Testis (tissue), 2 donors: Measurements from ENCODE around the gene MYL11.

Experiments
- POLR2A ChIP-seq: fragments of 450-650 bp; IDR thresholded peaks from one replicate; pipeline ENCODE4 v1.6.1; 2017; ENCODE audit warnings: antibody characterized with exemption, mild to moderate bottlenecking, moderate library complexity
- TF ChIP-seq, protein P1 (sequence below), 3 experiments: fragments of 450-650 bp in 2 of 3; fragments of 200-600 bp in 1 of 3; sonication (generic) in 1 of 3; IDR thresholded peaks; one replicate each; pipeline ENCODE4 v1.5.1; 2016 to 2019; ENCODE audit warnings: antibody characterized with exemption in 3 of 3, mild to moderate bottlenecking in 2 of 3, moderate library complexity in 1 of 3

DNA sequence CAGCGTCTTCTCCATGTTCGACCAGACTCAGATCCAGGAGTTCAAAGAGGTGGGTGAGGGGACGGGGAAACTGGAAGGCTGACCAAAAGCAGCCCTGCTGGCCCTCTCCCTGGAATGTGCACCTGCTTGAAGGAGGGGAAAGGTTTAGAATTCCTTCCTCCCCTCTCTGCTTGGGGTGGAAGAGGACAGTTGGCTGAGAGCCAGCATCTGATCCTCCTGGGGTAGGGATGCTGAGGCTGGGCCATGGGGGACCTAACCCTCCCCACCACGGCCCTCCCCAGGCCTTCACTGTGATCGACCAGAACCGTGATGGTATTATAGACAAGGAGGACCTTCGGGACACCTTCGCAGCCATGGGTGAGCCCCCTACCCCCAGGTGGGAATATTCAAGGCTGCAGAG lies 1.3 kb downstream of the MYL11 start:
- no peak for TF ChIP-seq POLR2A
- TF ChIP-seq, protein P1, sequence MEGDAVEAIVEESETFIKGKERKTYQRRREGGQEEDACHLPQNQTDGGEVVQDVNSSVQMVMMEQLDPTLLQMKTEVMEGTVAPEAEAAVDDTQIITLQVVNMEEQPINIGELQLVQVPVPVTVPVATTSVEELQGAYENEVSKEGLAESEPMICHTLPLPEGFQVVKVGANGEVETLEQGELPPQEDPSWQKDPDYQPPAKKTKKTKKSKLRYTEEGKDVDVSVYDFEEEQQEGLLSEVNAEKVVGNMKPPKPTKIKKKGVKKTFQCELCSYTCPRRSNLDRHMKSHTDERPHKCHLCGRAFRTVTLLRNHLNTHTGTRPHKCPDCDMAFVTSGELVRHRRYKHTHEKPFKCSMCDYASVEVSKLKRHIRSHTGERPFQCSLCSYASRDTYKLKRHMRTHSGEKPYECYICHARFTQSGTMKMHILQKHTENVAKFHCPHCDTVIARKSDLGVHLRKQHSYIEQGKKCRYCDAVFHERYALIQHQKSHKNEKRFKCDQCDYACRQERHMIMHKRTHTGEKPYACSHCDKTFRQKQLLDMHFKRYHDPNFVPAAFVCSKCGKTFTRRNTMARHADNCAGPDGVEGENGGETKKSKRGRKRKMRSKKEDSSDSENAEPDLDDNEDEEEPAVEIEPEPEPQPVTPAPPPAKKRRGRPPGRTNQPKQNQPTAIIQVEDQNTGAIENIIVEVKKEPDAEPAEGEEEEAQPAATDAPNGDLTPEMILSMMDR (IDR thresholded peaks at IDR 0.05), result no peak
